ENCODE measurements around the gene DPH7. TPM values are rescaled to one million over a fixed set of nuclear protein-coding genes. Genes with fewer than 3 reads are reported as not detected.

DPH7 gene
- total RNA-seq, 4 donors from 2014 or later, result 14.4 to 40.5 (median 29.1) TPM

GRCh38 chr9:137580209-137580953, 1.7 kb upstream of the DPH7 start:
- DNase-seq (ENCODE audit: low spot score), result no peak
- ATAC-seq (ENCODE audit: low FRiP score), result no peak
- TF ChIP-seq, protein P1, sequence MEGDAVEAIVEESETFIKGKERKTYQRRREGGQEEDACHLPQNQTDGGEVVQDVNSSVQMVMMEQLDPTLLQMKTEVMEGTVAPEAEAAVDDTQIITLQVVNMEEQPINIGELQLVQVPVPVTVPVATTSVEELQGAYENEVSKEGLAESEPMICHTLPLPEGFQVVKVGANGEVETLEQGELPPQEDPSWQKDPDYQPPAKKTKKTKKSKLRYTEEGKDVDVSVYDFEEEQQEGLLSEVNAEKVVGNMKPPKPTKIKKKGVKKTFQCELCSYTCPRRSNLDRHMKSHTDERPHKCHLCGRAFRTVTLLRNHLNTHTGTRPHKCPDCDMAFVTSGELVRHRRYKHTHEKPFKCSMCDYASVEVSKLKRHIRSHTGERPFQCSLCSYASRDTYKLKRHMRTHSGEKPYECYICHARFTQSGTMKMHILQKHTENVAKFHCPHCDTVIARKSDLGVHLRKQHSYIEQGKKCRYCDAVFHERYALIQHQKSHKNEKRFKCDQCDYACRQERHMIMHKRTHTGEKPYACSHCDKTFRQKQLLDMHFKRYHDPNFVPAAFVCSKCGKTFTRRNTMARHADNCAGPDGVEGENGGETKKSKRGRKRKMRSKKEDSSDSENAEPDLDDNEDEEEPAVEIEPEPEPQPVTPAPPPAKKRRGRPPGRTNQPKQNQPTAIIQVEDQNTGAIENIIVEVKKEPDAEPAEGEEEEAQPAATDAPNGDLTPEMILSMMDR (IDR thresholded peaks at IDR 0.05), result no peak

DNA sequence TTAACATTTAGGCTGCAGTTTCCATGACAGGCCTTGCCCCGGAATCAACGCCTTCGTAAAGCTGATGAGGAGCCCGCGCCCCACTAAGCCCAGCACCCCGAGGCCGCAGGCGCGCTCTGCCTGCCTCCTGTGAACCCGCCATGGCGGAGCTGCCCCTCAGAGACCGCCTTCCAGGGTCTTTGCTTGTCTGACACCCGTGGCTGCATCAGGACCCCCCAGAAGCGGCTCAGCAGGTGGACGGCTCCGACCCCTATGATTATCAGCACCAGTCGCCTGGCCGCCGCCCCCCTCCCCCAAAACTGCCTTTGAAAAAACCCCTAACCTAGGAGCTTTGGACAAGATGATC, 507 bp upstream of the DPH7 start:
- DNase-seq (ENCODE audit: low spot score) (no peak), ATAC-seq (ENCODE audit: low FRiP score) (no peak)
- TF ChIP-seq, protein P1 (IDR thresholded peaks at IDR 0.05), result no peak

GRCh38 chr9:137575716-137576411, 2.9 kb downstream of the DPH7 start:
- ATAC-seq (ENCODE audit: low FRiP score) (no peak), DNase-seq (ENCODE audit: low spot score) (no peak)
- TF ChIP-seq, protein P1 (IDR thresholded peaks at IDR 0.05), result no peak

- TF ChIP-seq, protein P1 (IDR thresholded peaks at IDR 0.05), result no peak
- DNase-seq (ENCODE audit: low spot score) (no peak), ATAC-seq (ENCODE audit: low FRiP score) (no peak)
Observed at GRCh38 chr9:137575364-137575715, 3.4 kb downstream of the DPH7 start.

- TF ChIP-seq, protein P1 (IDR thresholded peaks at IDR 0.05), result no peak
- DNase-seq (ENCODE audit: low spot score) (no peak), ATAC-seq (ENCODE audit: low FRiP score) (no peak)
Observed at GRCh38 chr9:137574192-137574591, 4.5 kb downstream of the DPH7 start.

DNA sequence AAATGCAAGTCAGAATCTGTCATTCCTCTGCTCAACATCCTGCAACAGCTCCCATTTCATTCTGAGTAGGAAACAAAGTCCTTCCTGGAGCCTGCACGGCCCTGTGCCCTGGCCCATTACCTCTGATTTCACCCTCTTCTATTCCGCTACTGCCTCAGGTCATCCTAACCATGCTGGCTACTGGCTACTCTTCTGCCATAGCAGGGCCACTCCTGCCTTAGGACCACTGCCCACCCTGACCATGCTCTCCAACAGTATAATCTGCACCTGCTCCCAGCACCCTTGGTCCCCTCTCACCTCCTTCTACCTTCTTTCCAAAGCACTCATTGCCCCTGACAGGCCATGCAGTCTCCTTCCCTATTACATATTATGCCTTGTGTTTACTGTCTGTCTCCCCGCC, 8.2 kb downstream of the DPH7 start:
- DNase-seq (ENCODE audit: low spot score), result no peak
- TF ChIP-seq, protein P1 (IDR thresholded peaks at IDR 0.05), result no peak
- no peak for ATAC-seq (ENCODE audit: low FRiP score)
